Left ventricle myocardium inferior (tissue), 1 donor: ENCODE measurements around the gene RIPOR3. TPM values are rescaled to one million over a fixed set of nuclear protein-coding genes. Genes with fewer than 3 reads are reported as not detected.
"Not testable (repeated sequence)": the region's sequence is repeated elsewhere in the genome, so short reads cannot be mapped to it uniquely, and the experiment has no call there.

Experiments used
- DNase-seq: peaks from one replicate; pipeline ENCODE4 v3.0.0-alpha.2; 2020
- H3K27ac ChIP-seq: fragments of 200-600 bp; replicated peaks from 2 replicates; pipeline ENCODE4 v1.8.0; 2021
- H3K27me3 ChIP-seq: fragments of 200-600 bp; 2 replicates; pipeline ENCODE4 v1.8.0; 2021; ENCODE audit warnings: low read depth
- H3K36me3 ChIP-seq: fragments of 200-600 bp; 2 replicates; pipeline ENCODE4 v1.8.0; 2021
- H3K4me1 ChIP-seq: fragments of 200-600 bp; 2 replicates; pipeline ENCODE4 v1.8.0; 2021
- H3K4me3 ChIP-seq: fragments of 200-600 bp; 2 replicates; pipeline ENCODE4 v1.8.0; 2021; ENCODE audit warnings: mild to moderate bottlenecking, moderate library complexity
- H3K9me3 ChIP-seq: fragments of 200-600 bp; replicated peaks from 2 replicates; pipeline ENCODE4 v1.8.0; 2021
- CTCF ChIP-seq: fragments of 200-600 bp; IDR thresholded peaks from 2 replicates; pipeline ENCODE4 v1.8.0; 2021; ENCODE audit warnings: antibody characterized with exemption, mild to moderate bottlenecking, borderline replicate concordance
- intact Hi-C: fragments of 100-400 bp; cut with micrococcal nuclease; formaldehyde crosslinking; loops from one replicate; pipeline ENCODE4 v1.11.0; 2022
- total RNA-seq: library from RNA; stranded (reverse); fragmentation: NEBNext Ultra II Directional; extraction: Animal tissue kit (Norgen Biotek cat#: 25700); gene quantifications from one replicate; pipeline ENCODE4 v1.2.1, GENCODE V29; 2021
- donor health status: DM: no; HTN: yes; CAD: no; lungs with severe emphysema.

The RIPOR3 gene
- total RNA-seq, 1 donor from 2014 or later = 6.5 TPM

DNA sequence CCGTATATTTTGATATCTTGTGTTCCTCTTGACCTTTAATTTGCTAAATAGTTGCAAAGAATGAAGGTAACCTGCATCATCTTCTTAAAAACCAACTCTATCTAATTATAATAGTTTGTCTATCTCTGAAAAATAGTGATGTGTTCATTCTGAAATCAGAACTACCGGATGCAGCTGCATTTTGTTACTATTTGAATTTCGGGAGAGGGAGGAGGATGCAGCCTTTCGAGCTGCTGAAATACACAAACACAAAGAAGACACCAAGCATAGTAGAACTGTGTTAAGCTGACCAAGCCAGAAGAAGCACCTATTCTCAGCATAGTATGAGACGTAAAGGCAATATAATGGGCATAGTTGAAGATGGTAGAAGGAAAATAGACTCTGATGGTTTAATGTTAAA lies 148.0 kb downstream of the RIPOR3 start:
- no peaks in the 10 kb centered on the region for H3K36me3 ChIP-seq
- intact Hi-C loops = no loop called here
- TF ChIP-seq CTCF = no peak
- peak overlapping the region; percentile 0 for H3K27ac ChIP-seq
- peaks cover 85% of the 10 kb centered on the region for H3K4me1 ChIP-seq
- H3K27me3 ChIP-seq = no peaks in the 10 kb centered on the region
- no peak overlapping the region for H3K4me3 ChIP-seq
- H3K9me3 ChIP-seq = no peaks in the 10 kb centered on the region
- no peak for DNase-seq

DNA sequence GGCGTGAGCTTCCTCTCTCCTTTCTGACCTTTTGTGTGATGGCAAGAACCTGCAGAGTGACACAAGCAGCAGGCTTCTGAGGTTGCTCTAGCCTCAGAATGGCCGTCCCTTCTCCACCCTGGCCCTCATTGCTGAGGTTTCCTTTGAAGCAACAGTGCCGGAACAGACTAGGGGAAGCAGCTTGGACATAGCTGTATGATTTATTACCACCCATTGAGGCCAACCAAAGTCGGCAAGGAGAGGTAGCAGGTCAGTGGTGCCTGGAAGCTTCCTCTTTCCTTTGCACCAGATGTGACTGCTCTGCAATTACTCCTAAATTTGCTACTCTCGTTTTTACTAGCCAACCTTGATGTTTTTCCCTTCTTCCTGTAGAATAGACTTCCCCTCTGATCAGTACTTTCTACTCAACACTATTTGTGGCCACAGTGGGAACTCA lies 149.7 kb downstream of the RIPOR3 start:
- Histone ChIP-seq H3K4me1 (peaks cover 81% of the 10 kb centered on the region), H3K4me3 (no peak overlapping the region), H3K9me3 (no peaks in the 10 kb centered on the region), H3K36me3 (no peaks in the 10 kb centered on the region), H3K27ac (peak overlapping the region; percentile 78), H3K27me3 (no peaks in the 10 kb centered on the region)
- TF ChIP-seq CTCF = no peak
- DNase-seq = no peak
- intact Hi-C loops = no loop called here

GRCh38 chr20:50540620-50541605 lies 150.4 kb downstream of the RIPOR3 start:
- Histone ChIP-seq H3K4me3 (no peak overlapping the region), H3K27ac (peak overlapping the region; percentile 78), H3K4me1 (peaks cover 81% of the 10 kb centered on the region), H3K36me3 (no peaks in the 10 kb centered on the region), H3K27me3 (no peaks in the 10 kb centered on the region), H3K9me3 (no peaks in the 10 kb centered on the region)
- no peak for TF ChIP-seq CTCF
- intact Hi-C loops = no loop called here
- DNase-seq = no peak

DNA sequence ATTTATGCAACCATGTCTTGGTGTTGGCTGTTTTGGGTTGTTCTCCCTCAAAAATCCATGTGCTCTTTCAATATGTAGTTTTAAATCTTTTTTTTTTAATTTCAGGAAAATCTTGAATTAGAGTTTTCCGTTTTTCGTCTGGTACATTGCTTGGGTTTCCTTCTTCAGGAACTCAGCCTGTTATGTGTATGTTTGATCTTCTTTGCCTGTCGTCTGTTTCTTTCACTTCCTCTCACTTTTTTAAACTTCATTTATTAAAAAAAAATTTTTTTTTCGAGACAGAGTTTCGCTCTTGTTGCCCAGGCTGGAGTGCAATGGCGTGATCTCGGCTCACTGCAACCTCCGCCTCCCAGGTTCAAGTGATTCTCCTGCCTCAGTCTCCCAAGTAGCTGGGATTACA lies 151.5 kb downstream of the RIPOR3 start:
- H3K9me3 ChIP-seq, intact Hi-C loops, H3K36me3 ChIP-seq, H3K4me3 ChIP-seq, H3K27me3 ChIP-seq, DNase-seq, H3K27ac ChIP-seq: not testable (repeated sequence)
- H3K4me1 ChIP-seq = peaks cover 77% of the 10 kb centered on the region

DNA sequence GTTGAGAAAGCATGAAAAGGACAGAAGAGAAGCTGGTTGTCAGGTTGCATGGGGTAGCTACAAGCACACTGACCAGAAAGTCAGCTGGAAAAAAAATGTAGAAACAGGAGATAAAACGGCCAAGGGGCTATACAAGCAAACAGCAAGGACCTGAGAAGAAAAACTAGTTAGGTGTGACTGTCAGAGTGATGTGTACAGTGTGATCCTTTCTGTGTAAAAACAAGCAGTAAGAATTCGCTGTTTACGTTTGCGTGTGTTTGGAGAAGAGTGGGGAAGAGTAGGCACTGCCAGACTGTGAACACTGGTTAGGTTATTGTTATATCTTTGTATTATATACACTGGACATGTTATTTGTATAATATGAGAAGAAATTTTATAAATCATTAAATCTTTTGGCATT lies 153.1 kb downstream of the RIPOR3 start:
- intact Hi-C loops = no loop called here
- Histone ChIP-seq H3K4me1 (peaks cover 69% of the 10 kb centered on the region), H3K36me3 (no peaks in the 10 kb centered on the region), H3K27ac (no peak overlapping the region), H3K9me3 (no peaks in the 10 kb centered on the region), H3K27me3 (no peaks in the 10 kb centered on the region), H3K4me3 (no peak overlapping the region)
- no peak for TF ChIP-seq CTCF
- DNase-seq = no peak
